Measurements from ENCODE around the gene WNT8B. TPM values are rescaled to one million over a fixed set of nuclear protein-coding genes. Genes with fewer than 3 reads are reported as not detected.

The WNT8B gene
- total RNA-seq, 1 donor from 2014 or later: not detected

DNA sequence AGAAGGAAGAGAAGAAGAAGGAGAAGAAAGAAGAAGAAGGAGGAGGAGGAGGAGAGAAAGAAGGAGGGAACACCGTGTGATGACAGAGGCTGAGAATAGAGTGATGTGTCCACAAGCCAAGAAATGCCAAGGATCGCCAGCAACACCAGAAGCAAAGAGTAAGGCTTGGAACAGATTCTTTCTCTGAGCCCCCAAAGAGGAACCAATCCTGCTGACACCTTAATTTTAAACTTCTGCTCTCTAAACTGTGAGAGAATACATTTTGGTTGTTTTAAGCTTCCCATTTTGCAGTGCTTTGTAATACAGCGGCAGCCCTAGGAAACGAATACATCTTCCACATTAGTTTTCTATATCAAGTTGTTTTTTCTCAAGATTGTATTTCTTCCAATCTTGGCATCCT is 13.9 kb upstream of the WNT8B start:
- no peaks in the 10 kb centered on the region for H3K36me3 ChIP-seq (ENCODE audit: control insufficient read depth, insufficient read depth, low read length)
- FAIRE-seq (no peak), DNase-seq (ENCODE audit: low read depth) (no peak)
- TF ChIP-seq, protein P1, sequence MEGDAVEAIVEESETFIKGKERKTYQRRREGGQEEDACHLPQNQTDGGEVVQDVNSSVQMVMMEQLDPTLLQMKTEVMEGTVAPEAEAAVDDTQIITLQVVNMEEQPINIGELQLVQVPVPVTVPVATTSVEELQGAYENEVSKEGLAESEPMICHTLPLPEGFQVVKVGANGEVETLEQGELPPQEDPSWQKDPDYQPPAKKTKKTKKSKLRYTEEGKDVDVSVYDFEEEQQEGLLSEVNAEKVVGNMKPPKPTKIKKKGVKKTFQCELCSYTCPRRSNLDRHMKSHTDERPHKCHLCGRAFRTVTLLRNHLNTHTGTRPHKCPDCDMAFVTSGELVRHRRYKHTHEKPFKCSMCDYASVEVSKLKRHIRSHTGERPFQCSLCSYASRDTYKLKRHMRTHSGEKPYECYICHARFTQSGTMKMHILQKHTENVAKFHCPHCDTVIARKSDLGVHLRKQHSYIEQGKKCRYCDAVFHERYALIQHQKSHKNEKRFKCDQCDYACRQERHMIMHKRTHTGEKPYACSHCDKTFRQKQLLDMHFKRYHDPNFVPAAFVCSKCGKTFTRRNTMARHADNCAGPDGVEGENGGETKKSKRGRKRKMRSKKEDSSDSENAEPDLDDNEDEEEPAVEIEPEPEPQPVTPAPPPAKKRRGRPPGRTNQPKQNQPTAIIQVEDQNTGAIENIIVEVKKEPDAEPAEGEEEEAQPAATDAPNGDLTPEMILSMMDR (IDR thresholded peaks at IDR 0.05; ENCODE audit: insufficient read depth, low read length, severe bottlenecking): no peak
- no peak overlapping the region for H3K4me3 ChIP-seq (ENCODE audit: low read depth, low read length)
- no peaks in the 10 kb centered on the region for H3K27me3 ChIP-seq (ENCODE audit: control insufficient read depth, insufficient read depth, low read length)

DNA sequence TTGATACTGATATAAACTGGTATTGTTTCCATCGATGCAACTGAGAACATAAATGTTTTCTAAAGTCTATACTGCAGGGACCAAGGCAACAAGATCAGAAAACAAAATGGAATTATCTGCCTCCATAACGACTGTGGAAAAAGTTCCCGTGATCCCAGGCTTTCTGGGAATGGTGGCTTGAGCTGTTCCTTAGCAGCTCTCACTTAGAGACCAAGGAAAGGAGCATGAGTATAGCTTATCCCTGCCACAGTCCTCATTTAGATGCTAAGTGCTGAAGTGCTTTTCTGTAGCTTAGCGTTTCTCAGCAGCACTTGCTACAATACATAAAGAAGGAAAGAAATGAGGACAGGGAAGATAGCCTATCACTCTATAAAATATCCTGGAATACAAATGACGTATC is 5.5 kb downstream of the WNT8B start:
- FAIRE-seq (no peak), DNase-seq (ENCODE audit: low read depth) (no peak)
- Histone ChIP-seq H3K4me3 (ENCODE audit: low read depth, low read length) (no peak overlapping the region), H3K36me3 (ENCODE audit: control insufficient read depth, insufficient read depth, low read length) (no peaks in the 10 kb centered on the region), H3K27me3 (ENCODE audit: control insufficient read depth, insufficient read depth, low read length) (peaks cover 6% of the 10 kb centered on the region)
- TF ChIP-seq, protein P1 (IDR thresholded peaks at IDR 0.05; ENCODE audit: insufficient read depth, low read length, severe bottlenecking): no peak

DNA sequence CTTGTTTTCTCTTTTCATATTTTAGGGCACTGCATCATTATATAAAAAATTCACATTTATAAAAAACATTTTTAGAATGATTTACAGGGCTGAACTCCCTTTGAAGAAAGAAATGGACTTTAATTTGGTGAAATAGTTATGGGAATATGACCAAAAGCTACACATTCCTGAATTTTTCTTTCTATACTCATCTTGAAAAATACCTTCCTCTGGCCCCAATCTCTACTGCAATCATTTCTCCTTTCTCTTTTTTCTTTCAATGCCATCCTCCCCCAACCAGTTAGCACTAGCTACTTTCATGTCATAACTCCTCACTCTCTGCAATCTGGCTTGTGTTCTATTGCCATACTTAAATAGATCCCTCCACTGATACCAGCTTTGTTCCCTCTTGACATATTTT is 6.2 kb downstream of the WNT8B start:
- TF ChIP-seq, protein P1 (IDR thresholded peaks at IDR 0.05; ENCODE audit: insufficient read depth, low read length, severe bottlenecking): no peak
- no peak for DNase-seq (ENCODE audit: low read depth)
- H3K27me3 ChIP-seq (ENCODE audit: control insufficient read depth, insufficient read depth, low read length): peaks cover 4% of the 10 kb centered on the region
- FAIRE-seq: no peak
- no peak overlapping the region for H3K4me3 ChIP-seq (ENCODE audit: low read depth, low read length)
- no peaks in the 10 kb centered on the region for H3K36me3 ChIP-seq (ENCODE audit: control insufficient read depth, insufficient read depth, low read length)

DNA sequence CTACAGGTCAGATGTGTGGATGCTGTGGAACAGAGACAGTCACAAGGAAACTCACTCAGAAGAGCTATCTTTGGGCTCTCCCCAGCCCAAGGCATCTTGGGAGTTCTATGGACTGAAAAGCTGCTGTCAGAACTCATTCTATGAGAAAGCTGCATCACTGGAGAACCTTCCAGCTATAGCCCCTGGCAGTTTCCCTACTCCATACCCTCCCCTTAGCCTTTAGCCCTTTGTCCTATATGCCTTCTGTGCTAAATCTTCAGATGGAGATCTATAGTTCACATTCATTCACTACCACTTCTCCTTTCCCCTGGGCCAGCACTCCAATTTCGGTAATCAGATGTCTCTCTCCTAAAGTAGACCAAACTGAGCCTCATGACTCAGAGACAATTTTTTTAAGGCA is 6.9 kb downstream of the WNT8B start:
- no peaks in the 10 kb centered on the region for H3K36me3 ChIP-seq (ENCODE audit: control insufficient read depth, insufficient read depth, low read length)
- FAIRE-seq (no peak), DNase-seq (ENCODE audit: low read depth) (no peak)
- H3K4me3 ChIP-seq (ENCODE audit: low read depth, low read length): no peak overlapping the region
- TF ChIP-seq, protein P1 (IDR thresholded peaks at IDR 0.05; ENCODE audit: insufficient read depth, low read length, severe bottlenecking): no peak
- H3K27me3 ChIP-seq (ENCODE audit: control insufficient read depth, insufficient read depth, low read length): peaks cover 4% of the 10 kb centered on the region

DNA sequence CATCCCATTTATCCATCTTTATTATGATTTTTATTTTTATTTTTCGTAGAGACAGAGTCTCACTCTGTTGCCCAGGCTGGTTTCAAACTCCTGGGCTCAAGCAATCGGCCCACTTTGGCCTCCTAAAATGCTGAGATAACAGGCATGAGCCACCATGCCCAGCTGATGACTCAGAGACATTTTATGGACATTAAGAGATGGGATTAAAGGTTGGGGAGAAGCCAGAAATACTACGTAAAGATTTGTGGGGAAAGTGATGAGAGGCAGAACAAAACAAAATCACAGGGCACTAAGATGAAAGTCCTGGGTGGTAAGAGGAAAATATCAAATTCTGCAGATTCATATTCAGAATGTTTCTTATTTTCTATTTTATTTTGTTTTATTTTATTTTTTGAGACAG is 7.6 kb downstream of the WNT8B start:
- Histone ChIP-seq H3K36me3 (ENCODE audit: control insufficient read depth, insufficient read depth, low read length) (no peaks in the 10 kb centered on the region), H3K4me3 (ENCODE audit: low read depth, low read length) (no peak overlapping the region), H3K27me3 (ENCODE audit: control insufficient read depth, insufficient read depth, low read length) (peaks cover 4% of the 10 kb centered on the region)
- FAIRE-seq (no peak), DNase-seq (ENCODE audit: low read depth) (peak; percentile 21)
- TF ChIP-seq, protein P1 (IDR thresholded peaks at IDR 0.05; ENCODE audit: insufficient read depth, low read length, severe bottlenecking): no peak

DNA sequence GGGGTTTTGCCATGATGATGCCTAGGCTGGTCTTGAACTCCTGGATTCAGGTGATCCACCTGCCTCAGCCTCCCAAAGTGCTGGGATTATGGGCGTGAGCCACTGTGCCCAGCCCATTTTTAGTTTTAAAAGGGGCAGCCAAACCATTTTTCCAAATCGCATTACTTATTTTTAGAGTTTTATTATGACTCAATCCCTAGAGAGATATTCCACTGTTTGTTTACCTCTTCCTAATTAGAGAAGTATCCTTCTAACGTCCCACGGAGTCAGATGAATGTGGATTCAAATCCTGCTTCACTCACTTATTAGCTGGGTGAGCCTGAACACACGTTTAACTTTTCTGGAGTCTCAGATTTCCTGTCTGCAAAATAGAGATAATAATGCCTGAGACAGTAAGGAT is 15.2 kb downstream of the WNT8B start:
- H3K36me3 ChIP-seq (ENCODE audit: control insufficient read depth, insufficient read depth, low read length): no peaks in the 10 kb centered on the region
- DNase-seq (ENCODE audit: low read depth): no peak
- no peak for FAIRE-seq
- no peak overlapping the region for H3K4me3 ChIP-seq (ENCODE audit: low read depth, low read length)
- peaks cover 4% of the 10 kb centered on the region for H3K27me3 ChIP-seq (ENCODE audit: control insufficient read depth, insufficient read depth, low read length)
- TF ChIP-seq, protein P1 (IDR thresholded peaks at IDR 0.05; ENCODE audit: insufficient read depth, low read length, severe bottlenecking): no peak

All from bronchial epithelial cell (primary cell).